OCI-LY7 (cell line): Measurements from ENCODE around the gene GPC3. TPM values are rescaled to one million over a fixed set of nuclear protein-coding genes. Genes with fewer than 3 reads are reported as not detected.

Experiments used
- BruUV-seq: library from RNA; stranded (reverse); fragments of 400-500 nt; replicated peaks from 2 replicates; lab custom pipeline; 2021; lab: Mats Ljungman, UMichigan
- CTCF ChIA-PET: fragments of 300-600 bp; sonication (Branson Sonifier 250); formaldehyde crosslinking; loops from one replicate; lab custom pipeline; 2022; ENCODE audit warnings: antibody characterized with exemption; ENCODE audit not compliant: unreplicated experiment; lab: Charles Lee
- POLR2A ChIA-PET: fragments of 300-600 bp; sonication (Branson Sonifier 250); formaldehyde crosslinking; loops from one replicate; lab custom pipeline; 2022; ENCODE audit warnings: antibody characterized with exemption; lab: Charles Lee
- DNase-seq: peaks from one replicate; pipeline ENCODE4 v3.0.0-alpha.2; 2015; ENCODE audit warnings: low spot score
- H2AFZ ChIP-seq: fragments of 200-600 bp; sonication (generic), shearing (Covaris generic); 2 replicates; pipeline ENCODE4 v1.6.1; 2014; ENCODE audit warnings: mild to moderate bottlenecking, antibody characterized with exemption, low read length, moderate library complexity
- H3K27ac ChIP-seq: fragments of 200-600 bp; sonication (generic); 2 replicates; pipeline ENCODE4 v1.5.1; 2014; ENCODE audit warnings: mixed run types, low read depth, mild to moderate bottlenecking, moderate library complexity, low read length, inconsistent platforms; ENCODE audit not compliant: poor library complexity, severe bottlenecking
- H3K36me3 ChIP-seq: fragments of 200-600 bp; sonication (generic); 2 replicates; pipeline ENCODE4 v1.6.1; 2014; ENCODE audit warnings: mild to moderate bottlenecking, antibody characterized with exemption, low read length, moderate library complexity, mixed read lengths; ENCODE audit not compliant: insufficient read depth
- H3K4me1 ChIP-seq: fragments of 200-600 bp; sonication (generic); 2 replicates; pipeline ENCODE4 v1.5.1; 2014; ENCODE audit warnings: mild to moderate bottlenecking, low read length; ENCODE audit not compliant: insufficient read depth, poor library complexity, severe bottlenecking
- H3K4me2 ChIP-seq: fragments of 200-600 bp; sonication (generic); 2 replicates; pipeline ENCODE4 v1.6.1; 2014; ENCODE audit warnings: mild to moderate bottlenecking, low read length
- H3K4me3 ChIP-seq: fragments of 200-600 bp; sonication (generic); 2 replicates; pipeline ENCODE4 v1.5.1; 2014; ENCODE audit warnings: mild to moderate bottlenecking, low read depth, low read length; ENCODE audit not compliant: poor library complexity, severe bottlenecking
- H3K79me2 ChIP-seq: fragments of 200-600 bp; sonication (generic); 2 replicates; pipeline ENCODE4 v1.6.1; 2016; ENCODE audit warnings: low read depth, mild to moderate bottlenecking, low read length, moderate library complexity, mixed read lengths; ENCODE audit not compliant: insufficient read depth
- H3K9me2 ChIP-seq: fragments of 200-600 bp; sonication (generic); 2 replicates; pipeline ENCODE4 v1.6.1; 2016; ENCODE audit warnings: mild to moderate bottlenecking, low read length, mixed read lengths; ENCODE audit not compliant: insufficient read depth
- H3K9me3 ChIP-seq: fragments of 200-600 bp; sonication (generic); 2 replicates; pipeline ENCODE4 v1.6.1; 2014; ENCODE audit warnings: mild to moderate bottlenecking, mixed run types, low read length, mixed read lengths
- H4K20me1 ChIP-seq: fragments of 200-600 bp; sonication (generic); 2 replicates; pipeline ENCODE4 v1.6.1; 2014; ENCODE audit warnings: mild to moderate bottlenecking, antibody characterized with exemption, low read length, moderate library complexity, mixed read lengths; ENCODE audit not compliant: insufficient read depth
- CTCF ChIP-seq: fragments of 200-600 bp; sonication (generic); conservative IDR thresholded peaks from 2 replicates; pipeline ENCODE4 v1.5.1; 2014; ENCODE audit warnings: mild to moderate bottlenecking, antibody characterized with exemption, low read length, moderate library complexity, mixed read lengths
- EZH2phosphoT487 ChIP-seq: fragments of 200-600 bp; sonication (generic); IDR thresholded peaks from 2 replicates; pipeline ENCODE4 v1.6.1; 2018; ENCODE audit warnings: low read depth, borderline replicate concordance, mild to moderate bottlenecking, mixed run types, antibody characterized with exemption, low read length, moderate library complexity, mixed read lengths
- intact Hi-C: fragments of 100-400 bp; cut with micrococcal nuclease; formaldehyde crosslinking; loops from one replicate; pipeline ENCODE4 v1.10.0; 2022; ENCODE audit not compliant: unreplicated experiment
- total RNA-seq, 2 experiments: library from RNA; depleted of rRNA in 1 of 2; stranded (reverse); fragments of >200 nt in 1 of 2; shearing (Covaris generic) in 1 of 2; gene quantifications; 2 replicates each; pipeline ENCODE4 v1.2.3, GENCODE V29; 2014 to 2022

Gene GPC3
- total RNA-seq, 2 experiments from 2014 or later, result not detected

GRCh38 chrX:133922390-133922771 is 63.0 kb downstream of the GPC3 start:
- Histone ChIP-seq H2AFZ (no peak overlapping the region), H3K4me3 (no peak overlapping the region), H3K4me1 (no peaks in the 10 kb centered on the region), H3K9me2 (no peaks in the 10 kb centered on the region), H3K4me2 (no peak overlapping the region), H3K9me3 (no peaks in the 10 kb centered on the region), H3K27ac (no peak overlapping the region), H4K20me1 (no peaks in the 10 kb centered on the region), H3K36me3 (no peaks in the 10 kb centered on the region), H3K79me2 (no peaks in the 10 kb centered on the region)
- no TSS peak for BruUV-seq
- intact Hi-C loops, result no loop called here
- CTCF ChIA-PET, result no interaction called here
- DNase-seq, result no peak
- POLR2A ChIA-PET, result no interaction called here
- no peak for TF ChIP-seq EZH2phosphoT487
- TF ChIP-seq CTCF, result no peak

- intact Hi-C loops, result no loop called here
- ChIA-PET POLR2A (no interaction called here), CTCF (no interaction called here)
- DNase-seq, result peak; percentile 2
- Histone ChIP-seq H3K4me3 (no peak overlapping the region), H3K4me2 (no peak overlapping the region), H4K20me1 (no peaks in the 10 kb centered on the region), H3K27ac (no peak overlapping the region), H3K79me2 (no peaks in the 10 kb centered on the region), H2AFZ (no peak overlapping the region), H3K36me3 (no peaks in the 10 kb centered on the region), H3K9me3 (no peaks in the 10 kb centered on the region), H3K4me1 (no peaks in the 10 kb centered on the region), H3K9me2 (no peaks in the 10 kb centered on the region)
- TF ChIP-seq EZH2phosphoT487 (no peak), CTCF (peak; percentile 65)
- BruUV-seq, result no TSS peak
Observed at GRCh38 chrX:133921764-133922389, 63.5 kb downstream of the GPC3 start.

GRCh38 chrX:133921086-133921485 is 64.3 kb downstream of the GPC3 start:
- ChIA-PET POLR2A (no interaction called here), CTCF (no interaction called here)
- BruUV-seq, result no TSS peak
- no peaks in the 10 kb centered on the region for H3K4me1 ChIP-seq
- TF ChIP-seq EZH2phosphoT487 (no peak), CTCF (no peak)
- H3K36me3 ChIP-seq, result no peaks in the 10 kb centered on the region
- no peaks in the 10 kb centered on the region for H3K9me2 ChIP-seq
- H3K79me2 ChIP-seq, result no peaks in the 10 kb centered on the region
- H4K20me1 ChIP-seq, result no peaks in the 10 kb centered on the region
- intact Hi-C loops, result no loop called here
- H3K4me2 ChIP-seq, result no peak overlapping the region
- no peaks in the 10 kb centered on the region for H3K9me3 ChIP-seq
- no peak overlapping the region for H3K27ac ChIP-seq
- no peak for DNase-seq
- H2AFZ ChIP-seq, result no peak overlapping the region
- no peak overlapping the region for H3K4me3 ChIP-seq
